Fibroblast of skin of left biceps (primary cell): ENCODE results near the gene CDH8.

Experiments
- DNase-seq, 2 experiments: peaks; one replicate each; pipeline ENCODE4 v3.0.0-alpha.2; 2013; ENCODE audit warnings: low read depth in 2 of 2

Gene CDH8

GRCh38 chr16:61654962-61655361 lies 381.3 kb downstream of the CDH8 start:
- no peak for DNase-seq

GRCh38 chr16:61653544-61653943 lies 382.7 kb downstream of the CDH8 start:
- DNase-seq, result no peak

DNA sequence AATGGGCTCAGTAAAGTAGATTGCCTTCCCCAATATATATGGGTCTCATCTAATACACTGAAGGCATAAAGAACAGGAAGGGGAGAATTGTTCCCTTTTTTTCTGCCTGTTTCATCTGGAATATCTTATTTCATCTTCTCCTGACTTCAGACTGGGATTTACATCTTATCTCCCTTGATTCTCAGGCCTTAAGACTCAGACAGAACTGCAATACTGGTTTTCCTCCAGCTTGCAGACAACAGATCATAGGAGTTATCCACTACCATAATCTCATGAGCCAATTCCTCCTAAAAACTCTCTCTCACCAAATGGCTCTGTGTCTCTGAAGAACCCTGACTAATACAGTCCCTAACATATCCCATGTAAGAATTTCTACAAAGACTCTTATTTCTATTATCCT lies 390.7 kb downstream of the CDH8 start:
- DNase-seq, result no peak

DNA sequence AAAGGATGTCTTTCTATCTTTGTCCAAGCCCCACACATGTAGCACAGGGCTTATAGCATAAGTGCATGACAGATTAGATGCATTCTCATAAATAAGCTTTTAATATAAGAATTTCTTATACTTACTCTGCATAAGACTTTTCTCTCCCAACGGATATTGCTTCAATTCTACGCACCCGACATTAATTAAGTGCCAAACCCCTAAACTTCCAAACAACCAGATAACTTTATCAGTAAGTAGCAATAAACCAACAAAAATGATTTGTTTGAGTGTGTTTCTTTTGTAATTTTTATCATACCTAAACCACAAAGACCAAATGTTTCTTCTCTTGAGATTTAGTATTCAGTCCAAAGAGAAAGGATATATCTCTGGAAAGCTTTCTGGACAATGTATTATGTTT lies 391.5 kb downstream of the CDH8 start:
- no peak for DNase-seq

DNA sequence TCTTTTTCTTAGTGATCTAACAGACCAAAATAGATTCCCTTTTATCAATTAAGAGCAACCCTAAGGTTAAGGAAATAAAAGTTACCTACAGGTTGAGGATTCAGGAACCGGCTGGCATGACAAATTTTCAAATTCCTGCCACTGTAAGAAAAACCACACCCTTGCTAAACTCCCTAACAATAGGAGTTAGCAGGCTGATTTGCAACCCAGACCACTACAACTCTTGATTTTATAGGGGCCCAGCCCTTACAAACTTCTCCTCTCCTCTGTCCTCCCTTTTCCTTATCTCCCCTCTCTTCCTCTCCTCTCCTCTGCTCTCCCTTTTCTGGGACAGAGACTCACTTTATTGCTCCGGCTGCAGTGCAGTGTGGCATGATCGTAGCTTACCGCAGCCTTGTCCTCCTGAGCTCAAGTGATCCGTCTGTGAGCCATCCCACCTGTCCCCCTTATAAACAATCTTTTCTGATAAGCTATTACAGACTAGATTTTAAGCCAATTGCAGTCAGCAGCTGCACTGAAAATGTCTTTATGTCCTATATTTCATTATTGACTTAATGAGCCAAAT lies 418.9 kb downstream of the CDH8 start:
- no peak for DNase-seq

DNA sequence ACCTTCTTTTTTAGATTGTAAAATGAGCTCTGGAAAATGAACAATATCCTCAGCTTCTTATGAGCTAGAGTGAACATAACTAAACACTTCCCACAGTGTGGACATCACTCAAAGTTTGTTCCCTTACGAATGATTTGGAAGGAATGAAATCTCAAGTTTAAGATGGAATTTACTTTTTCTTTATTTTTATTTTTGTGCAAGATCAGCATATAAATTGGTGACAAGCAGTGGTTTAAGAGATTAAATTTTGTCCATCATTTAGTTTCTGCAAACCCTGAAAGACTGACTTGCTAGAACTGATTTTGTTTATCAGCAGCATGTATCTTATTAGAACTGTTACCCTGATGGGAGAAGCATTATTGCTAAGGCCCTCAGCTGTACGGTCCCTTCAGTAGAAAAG lies 420.1 kb downstream of the CDH8 start:
- no peak for DNase-seq

DNA sequence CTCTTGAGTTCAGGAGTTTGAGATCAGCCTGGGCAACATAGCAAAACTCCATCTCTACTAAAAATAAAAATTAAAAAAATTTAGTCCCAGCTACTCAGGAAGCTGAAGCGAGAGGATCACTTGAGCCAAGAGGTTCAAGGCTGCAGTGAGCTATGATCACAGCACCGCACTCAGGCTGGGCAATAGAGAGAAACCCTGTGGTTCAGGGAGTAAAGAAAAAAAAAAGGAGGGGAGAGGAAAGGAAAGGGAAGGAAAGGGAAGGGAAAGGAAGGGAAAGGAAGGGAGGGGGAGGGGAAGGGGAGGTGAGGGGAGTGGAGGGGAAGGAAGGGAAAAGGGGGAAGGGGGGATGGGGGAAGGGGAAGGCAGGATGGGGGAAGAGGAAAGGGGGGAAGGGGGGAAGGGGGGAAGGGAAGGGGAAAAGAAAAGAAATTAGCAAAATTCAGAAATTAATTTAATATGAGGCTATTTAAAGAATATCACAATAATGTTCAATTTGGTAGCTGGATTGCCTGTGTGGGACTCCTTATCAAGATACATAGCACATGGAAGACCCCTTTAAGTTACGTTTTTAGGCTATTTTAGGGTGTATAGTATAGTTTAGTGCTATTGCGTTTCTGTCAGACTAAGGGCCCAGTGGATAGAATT lies 424.3 kb downstream of the CDH8 start:
- no peak for DNase-seq

DNA sequence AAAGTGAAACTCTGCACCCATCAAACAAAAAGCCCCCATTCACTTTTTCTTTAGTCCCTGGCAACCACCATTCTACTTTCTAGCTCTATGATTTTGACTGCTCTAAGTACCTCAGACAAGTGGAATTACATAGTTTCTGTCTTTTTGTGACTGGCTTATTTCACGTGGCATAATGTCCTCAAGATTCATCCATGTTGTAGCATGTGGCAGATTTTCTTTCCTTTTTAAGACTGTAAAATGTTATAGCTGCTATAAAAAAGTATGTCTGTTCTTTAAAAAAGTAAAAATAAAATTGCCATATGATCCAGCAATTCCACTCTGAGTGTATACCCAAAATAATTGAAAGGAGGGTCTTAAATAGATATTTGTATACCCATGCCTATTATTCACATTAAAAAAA lies 429.7 kb downstream of the CDH8 start:
- DNase-seq, result no peak
